ENCODE results near the gene RNF144B.
"Not testable (repeated sequence)": the region's sequence is repeated elsewhere in the genome, so short reads cannot be mapped to it uniquely, and the experiment has no call there.

RNF144B gene

DNA sequence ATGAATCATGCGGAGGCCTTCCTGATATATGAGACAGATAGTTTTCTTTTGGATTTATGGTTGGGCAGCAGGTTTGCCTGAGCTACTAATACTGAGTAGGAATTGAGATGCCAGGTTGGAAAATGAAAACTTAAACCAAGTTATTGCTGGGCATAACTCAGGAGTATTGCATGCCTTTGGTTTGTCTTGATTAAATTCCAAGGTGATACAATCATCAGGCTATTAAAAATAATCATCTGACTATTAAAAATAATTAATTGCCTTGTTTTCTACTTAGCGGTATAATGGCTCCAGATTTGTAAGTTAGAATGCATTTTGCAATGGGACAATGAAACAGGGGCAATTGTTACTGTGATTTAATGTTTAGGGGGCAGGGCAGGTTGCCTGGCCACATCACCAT, 15.5 kb upstream of the RNF144B start:
- DNase-seq (ENCODE audit: low read depth) = no peak

DNA sequence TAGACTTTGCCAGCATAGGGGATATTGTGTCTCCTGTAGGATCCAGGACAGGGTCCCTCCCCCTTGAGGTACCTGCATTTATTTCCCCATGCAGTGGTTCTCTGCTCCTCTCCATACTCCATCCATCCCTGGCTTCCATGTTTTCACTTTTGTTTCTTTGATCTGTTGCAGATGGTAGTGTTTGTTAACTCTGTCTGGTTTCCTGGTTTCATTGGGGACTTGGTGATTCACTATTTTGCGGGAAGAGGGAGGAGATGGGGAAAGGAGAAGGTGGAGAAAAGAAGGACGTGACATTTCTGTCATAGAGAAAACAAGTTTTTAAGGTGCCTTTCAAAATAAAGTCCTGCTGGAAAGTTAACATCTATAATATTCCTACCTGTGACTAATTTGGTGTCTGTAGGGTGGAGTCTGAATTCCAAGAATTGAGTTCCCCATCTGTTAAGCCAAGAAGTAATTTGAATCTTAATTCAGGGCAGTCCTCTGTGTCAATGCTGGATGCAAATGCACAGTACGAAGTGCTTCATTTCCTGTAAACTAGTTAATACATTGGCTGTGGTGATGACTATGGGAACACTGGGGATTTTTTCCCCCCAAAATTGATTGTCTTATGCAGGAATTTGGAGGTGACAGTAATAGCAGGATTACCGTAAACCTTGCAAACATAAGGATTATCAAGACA, 6.9 kb upstream of the RNF144B start:
- DNase-seq (ENCODE audit: low read depth) = no peak

DNA sequence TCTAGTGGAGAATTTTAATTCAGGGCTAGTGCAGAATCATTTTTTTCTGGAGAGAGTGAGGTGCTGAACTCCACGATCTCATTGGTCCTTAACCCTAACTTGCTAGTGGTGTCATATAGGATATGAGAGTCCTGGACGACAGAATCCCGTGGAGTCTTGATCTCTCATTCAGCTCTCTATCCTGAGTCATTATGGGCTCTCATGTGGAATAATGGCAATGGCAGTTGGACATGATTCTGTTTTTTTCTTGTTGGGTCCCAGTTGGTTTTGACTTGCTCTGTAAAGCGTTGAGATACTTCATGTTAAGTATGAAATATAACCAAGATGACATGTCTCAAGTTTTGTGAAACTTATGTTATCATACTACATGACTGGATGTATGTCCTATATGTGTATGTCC, 6.3 kb upstream of the RNF144B start:
- DNase-seq (ENCODE audit: low read depth) = no peak

DNA sequence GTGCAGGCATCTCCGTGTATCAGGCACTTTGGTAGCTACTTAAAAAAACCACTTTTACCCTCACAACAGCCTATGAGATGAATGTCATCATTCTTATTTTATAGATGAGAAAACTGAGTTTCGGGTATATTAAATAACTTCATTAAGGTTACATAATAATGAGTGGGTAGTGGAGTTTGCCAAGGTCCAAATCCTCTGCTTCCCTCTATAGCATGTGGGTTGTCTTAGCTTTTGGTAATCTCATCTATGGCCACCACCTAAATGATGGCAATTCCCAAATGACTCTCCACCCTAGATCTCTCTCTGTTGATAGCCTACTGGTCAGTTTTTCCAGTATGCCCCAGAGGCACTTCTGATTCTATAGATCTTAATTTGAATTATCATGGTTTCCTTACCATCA, 3.7 kb upstream of the RNF144B start:
- no peak for DNase-seq (ENCODE audit: low read depth)

GRCh38 chr6:18384621-18385020, 2.5 kb upstream of the RNF144B start:
- no peak for DNase-seq (ENCODE audit: low read depth)

DNA sequence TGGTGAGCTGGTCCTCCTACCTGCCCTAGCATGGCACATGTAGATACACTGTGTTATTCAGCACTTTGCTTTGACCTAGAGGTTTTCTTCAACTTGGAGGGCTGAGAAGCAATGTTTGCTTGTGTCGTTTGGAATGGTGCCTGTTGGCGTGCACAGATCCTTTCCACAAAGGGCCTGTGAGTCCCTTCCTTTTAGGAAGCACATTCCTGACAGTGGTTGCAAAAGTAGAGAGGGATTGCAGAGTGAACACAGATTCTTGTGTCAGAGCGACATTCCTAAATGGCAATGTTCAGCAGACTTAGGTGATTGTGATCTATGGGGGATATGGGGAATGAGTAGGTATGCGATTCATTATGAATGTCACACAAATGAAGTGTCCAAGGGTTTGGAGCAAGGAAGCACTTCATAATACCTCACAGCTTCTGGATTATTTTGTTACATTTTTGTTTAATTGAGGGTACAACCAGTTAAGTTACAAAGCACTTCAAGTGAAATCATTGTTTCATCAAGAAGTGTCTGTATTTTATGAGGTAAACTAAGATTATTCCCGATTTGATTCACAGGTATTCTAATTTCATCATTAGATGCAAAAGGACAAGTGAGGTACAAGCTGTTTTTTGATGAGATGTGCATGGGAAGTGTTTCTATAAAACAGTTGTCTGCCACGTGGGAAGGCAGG, 713 bp upstream of the RNF144B start:
- no peak for DNase-seq (ENCODE audit: low read depth)

- no peak for DNase-seq (ENCODE audit: low read depth)
Measured at GRCh38 chr6:18388271-18388670, 1.1 kb downstream of the RNF144B start.

DNA sequence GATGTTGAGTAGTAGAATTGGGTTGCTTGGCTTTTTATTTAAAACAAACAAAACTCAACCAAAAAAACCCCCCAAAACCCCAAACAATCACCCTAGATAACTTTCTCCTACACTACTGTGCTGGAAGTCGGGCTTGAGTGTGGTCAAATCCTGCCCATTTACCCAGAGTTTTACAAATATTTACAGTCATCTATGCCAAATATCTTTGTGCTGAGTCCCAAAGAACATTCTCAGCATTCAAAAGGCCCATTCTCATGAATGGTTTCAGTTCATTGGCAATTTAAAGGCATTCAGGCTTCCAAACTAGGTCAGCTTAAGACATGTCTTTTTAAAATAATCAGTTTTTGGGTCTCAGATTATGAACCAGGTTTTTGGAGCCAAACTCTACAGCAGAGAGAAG, 1.8 kb downstream of the RNF144B start:
- peak; percentile 59 for DNase-seq (ENCODE audit: low read depth)

DNA sequence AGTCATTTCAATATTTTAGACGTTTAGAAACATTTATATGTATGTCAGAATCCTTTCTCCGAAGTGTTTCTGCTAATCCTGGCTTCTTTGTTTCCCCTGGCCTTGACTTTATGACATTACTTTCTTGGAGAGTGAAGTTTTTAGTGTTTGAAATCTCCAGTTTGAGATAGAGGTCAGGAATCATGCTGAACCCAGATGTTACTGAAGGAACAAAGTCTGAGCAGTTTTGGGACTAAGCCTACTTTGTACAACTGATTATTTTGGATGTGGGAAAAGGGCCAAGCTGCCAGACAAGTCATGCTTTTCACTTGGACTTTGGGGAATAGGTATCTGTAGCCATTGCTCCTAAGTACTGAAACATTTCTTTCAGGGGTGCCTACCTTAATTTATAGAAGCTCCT, 2.3 kb downstream of the RNF144B start:
- DNase-seq (ENCODE audit: low read depth) = no peak

DNA sequence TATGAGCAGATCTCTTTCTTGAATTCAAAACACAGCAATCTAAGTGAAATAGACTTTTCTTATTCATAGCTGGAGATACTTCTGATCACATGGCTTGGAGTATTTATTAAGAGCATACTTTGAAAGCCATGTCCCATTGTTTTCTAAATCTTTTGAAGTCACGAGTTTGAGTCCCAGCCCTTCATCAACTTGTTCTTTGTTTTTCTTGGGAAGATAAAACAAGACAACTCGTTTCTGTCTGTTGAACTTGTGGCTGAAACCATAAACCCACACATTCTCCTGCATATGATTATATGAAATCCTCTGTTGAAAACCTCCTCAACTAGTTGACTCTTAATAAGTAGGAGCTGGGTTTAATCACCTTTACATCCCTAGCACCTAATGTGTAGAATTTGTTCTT, 3.3 kb downstream of the RNF144B start:
- no peak for DNase-seq (ENCODE audit: low read depth)

DNA sequence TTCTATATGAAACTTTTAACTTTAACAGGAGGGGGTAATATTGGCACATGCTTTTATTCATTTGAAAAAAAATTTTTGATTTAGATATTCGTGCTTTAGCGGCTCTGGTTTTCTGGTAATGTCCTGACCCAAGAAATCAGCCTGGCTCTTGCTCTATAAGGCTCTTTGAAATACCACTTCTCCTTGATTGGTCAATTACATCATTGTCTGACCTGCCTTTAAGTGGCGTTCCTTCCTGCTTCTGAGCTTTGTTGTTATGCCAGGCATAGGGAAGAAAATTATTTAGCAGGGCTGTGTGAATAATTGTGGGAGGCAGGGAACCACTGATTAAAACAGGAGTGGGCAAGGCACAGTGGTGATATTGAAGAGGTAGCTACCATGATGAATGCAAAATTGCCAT, 3.9 kb downstream of the RNF144B start:
- no peak for DNase-seq (ENCODE audit: low read depth)

DNA sequence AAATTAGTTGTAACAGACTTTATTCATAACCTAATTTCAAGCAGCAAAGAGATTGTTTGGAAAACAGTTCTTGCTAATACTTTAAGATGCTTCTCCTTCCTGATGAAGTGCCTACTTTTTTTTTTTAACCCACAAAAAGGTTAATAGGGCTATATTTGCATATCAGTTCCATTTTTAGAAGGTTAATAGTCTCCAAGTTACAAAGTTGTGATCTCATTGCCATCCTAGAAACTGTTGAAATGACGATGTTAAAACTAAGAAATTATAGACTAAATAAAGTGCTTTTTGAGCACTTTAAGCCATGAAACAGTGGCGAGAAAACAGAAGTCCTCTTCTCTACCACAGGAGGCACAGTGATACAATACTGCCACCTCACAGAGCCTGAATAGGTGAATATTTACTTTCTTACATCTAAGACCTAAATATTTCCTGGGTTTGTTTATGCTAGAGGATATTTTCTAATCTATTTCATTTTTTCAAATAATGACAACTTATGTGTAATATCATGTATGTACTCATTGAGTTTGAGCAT, 5.3 kb downstream of the RNF144B start:
- DNase-seq (ENCODE audit: low read depth) = no peak

DNA sequence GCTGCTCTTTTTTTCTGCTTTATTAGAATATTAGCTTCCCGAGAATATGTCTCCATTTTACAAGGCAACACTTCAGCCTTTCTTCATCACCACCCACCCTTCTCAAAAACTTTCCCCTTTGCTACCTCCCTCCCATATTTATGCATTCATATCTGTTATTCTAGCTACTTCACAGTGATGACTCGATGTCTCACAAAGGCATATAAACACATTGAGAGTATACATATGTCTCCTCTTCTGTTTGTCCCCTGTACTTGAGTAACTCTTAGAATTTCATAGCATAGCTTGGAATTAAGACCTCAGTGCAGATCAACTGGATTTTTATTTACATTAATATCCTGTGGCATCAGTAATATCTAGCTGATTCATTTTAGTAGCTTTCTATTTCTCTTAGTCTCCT, 6.5 kb downstream of the RNF144B start:
- no peak for DNase-seq (ENCODE audit: low read depth)

DNA sequence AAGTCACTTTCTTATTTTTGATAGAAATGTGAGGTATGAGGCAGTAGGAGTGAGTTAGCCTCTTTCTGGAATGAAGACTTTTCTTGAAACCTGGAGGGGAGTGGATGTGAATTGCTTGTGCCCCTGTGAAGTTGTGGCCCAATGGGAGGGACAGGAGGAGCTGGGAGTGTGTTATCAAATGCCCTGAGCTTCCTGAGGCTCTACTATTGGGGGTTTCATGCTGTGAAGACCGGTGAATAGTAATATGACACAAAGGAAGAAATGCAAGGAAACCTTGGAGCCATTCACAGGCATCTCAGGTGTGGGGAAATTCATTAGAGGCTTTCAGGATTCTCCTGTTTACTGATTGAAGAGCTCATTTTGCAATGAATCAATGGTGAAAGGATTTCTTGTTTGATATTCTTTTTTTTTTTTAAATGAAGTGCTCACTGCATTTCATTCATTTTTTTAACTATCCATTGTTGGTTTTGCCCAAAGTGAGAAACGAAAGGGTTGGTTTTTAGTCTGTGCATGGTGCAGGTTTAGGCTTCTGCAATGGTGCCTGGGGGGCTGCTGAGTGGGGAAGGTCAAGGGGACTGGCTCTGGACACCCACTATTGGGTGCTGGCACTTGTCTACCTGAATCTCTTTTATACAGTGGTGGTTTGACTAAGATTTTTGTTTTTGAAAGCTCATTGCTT, 8.2 kb downstream of the RNF144B start:
- DNase-seq (ENCODE audit: low read depth) = no peak

GRCh38 chr6:18395856-18396197, 8.7 kb downstream of the RNF144B start:
- DNase-seq (ENCODE audit: low read depth) = no peak

GRCh38 chr6:18397701-18398100, 10.6 kb downstream of the RNF144B start:
- no peak for DNase-seq (ENCODE audit: low read depth)

DNA sequence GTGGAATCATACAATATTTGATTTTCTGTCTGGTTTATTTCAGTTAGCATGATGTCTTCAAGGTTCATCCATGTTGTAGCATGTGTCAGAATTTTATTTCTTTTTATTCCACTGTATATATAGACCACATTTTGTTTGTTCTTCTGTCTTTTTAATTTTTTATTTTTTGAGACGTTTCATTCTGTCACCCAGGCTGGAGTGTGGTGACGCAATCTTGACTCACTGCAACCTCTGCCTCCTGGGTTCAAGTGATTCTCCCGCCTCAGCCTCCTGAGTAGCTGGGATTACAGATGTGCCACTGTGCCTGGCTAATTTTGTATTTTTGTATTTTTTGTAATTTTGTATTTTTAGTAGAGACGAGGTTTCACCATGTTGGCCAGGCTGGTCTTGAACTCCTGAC, 11.1 kb downstream of the RNF144B start:
- not testable (repeated sequence) for DNase-seq (ENCODE audit: low read depth)

DNA sequence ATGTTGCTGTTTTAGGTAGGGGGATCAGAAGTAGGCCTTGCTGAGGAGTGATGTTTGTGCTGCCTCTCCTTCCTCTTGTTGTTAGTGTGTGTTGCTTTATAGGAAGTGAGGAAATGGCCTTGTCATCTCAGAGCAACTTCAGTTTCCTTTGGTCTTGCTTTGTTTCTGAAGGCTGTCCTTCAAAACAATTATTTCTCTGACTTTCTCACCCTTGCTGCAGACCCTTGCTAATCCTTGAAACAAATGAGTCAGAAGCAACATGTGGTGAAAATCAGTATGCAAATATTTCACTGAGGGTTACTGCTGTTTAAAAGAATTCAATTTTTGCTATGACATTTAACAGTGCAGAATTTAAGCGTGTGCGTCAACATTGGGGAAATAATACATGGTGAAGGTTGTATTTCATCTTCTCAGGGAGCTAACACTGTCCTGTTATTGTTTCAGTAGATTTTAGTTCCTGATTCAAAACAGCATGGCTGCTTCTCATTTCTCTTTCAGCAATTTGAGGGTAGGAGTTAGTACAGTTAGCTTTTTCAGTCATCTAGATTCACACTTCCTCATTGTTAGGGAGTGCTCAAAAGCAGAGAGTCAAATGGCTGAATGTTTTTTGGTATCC, 13.8 kb downstream of the RNF144B start:
- DNase-seq (ENCODE audit: low read depth) = no peak

DNA sequence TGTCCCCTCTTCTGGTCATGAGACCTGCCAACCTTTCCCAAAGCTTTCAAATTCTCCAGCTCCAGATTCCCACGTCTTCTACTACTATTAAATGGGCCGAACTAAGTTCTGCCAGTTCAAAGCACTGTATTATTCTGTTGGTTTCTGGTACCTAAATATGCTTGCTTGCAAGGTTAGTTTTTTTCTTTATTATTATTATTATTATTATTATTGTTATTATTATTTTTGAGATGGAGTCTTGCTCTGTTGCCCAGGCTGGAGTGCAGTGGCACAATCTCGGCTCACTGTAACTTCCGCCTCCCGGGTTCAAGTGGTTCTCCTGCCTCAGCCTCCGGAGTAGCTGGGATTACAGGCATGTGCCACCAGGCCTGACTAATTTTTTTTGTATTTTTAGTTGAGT, 17.8 kb downstream of the RNF144B start:
- DNase-seq (ENCODE audit: low read depth) = not testable (repeated sequence)

- DNase-seq (ENCODE audit: low read depth) = peak; percentile 82
Measured at GRCh38 chr6:18405477-18406293, 18.5 kb downstream of the RNF144B start.

DNA sequence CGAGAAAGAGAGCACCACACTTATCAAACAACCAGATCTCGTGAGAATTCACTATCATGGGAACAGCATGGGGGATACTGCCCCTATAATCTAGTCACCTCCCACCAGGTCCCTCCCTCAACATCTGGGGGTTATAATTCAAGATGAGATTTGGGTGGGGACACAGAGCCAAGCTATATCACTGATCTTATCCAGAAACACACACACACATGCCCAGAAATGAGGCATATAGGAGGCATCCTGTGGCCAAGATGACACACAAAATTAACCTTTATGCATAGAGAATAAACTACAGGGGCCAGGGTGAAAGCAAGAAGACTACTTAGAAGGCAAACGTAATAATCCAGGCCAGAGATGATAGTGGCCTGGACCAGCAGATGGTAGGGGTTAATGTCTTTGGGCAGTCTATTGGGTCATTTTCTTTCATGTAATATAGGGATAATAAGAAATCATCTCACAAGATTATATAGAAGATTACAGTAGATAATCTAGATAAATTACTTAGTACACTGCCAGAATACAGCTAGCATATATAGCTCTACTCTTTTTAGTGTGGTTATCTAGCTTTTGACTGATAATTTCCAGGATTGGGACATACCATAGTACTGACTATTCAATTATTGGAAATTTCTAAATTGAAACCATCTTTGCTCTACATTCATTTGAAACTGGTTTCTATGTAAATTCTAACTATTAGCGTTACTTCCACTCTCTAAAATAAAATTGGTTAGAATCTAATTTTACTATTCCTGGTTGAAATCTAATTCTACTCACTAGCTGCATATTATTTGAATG, 20.0 kb downstream of the RNF144B start:
- no peak for DNase-seq (ENCODE audit: low read depth)

All from fibroblast of the conjunctiva (primary cell).